ENCODE results near the gene EHD4.
A peak's percentile ranks its signal among the peaks of the same experiment; 100 is the strongest.

EHD4 gene

GRCh38 chr15:41994772-41995475 lies 22.6 kb upstream of the EHD4 start:
- DNase-seq, result no peak

GRCh38 chr15:41994171-41994650 lies 21.9 kb upstream of the EHD4 start:
- DNase-seq, result no peak

- no peak for DNase-seq
These were observed 21.3 kb upstream of the EHD4 start for GRCh38 chr15:41993472-41994170.

- no peak for DNase-seq
These were observed 20.4 kb upstream of the EHD4 start for GRCh38 chr15:41992803-41993190.

- no peak for DNase-seq
These were observed 19.9 kb upstream of the EHD4 start for GRCh38 chr15:41992151-41992802.

GRCh38 chr15:41990691-41991090 lies 18.3 kb upstream of the EHD4 start:
- DNase-seq, result no peak

- no peak for DNase-seq
These were observed 17.9 kb upstream of the EHD4 start for GRCh38 chr15:41990243-41990605.

- DNase-seq, result peak; percentile 91
These were observed 17.4 kb upstream of the EHD4 start for GRCh38 chr15:41989573-41990242.

- no peak for DNase-seq
These were observed 16.7 kb upstream of the EHD4 start for GRCh38 chr15:41988896-41989572.

- DNase-seq, result no peak
These were observed 15.5 kb upstream of the EHD4 start for GRCh38 chr15:41987925-41988275.

GRCh38 chr15:41987246-41987924 lies 15.0 kb upstream of the EHD4 start:
- DNase-seq, result no peak

- no peak for DNase-seq
These were observed 13.1 kb upstream of the EHD4 start for GRCh38 chr15:41985236-41986160.

GRCh38 chr15:41984622-41985021 lies 12.3 kb upstream of the EHD4 start:
- DNase-seq, result no peak

GRCh38 chr15:41983621-41984571 lies 11.5 kb upstream of the EHD4 start:
- DNase-seq, result no peak

GRCh38 chr15:41983221-41983620 lies 10.9 kb upstream of the EHD4 start:
- no peak for DNase-seq

- no peak for DNase-seq
These were observed 10.0 kb upstream of the EHD4 start for GRCh38 chr15:41982133-41982930.

GRCh38 chr15:41981371-41982132 lies 9.2 kb upstream of the EHD4 start:
- DNase-seq, result no peak

- no peak for DNase-seq
These were observed 8.4 kb upstream of the EHD4 start for GRCh38 chr15:41980654-41981323.

Data from stimulated activated CD4-positive, alpha-beta T cell treated with anti-CD3 and anti-CD28 coated beads, Interleukin-15, amount 100 ng/mL, for 24 hours (primary cell).